Uterus (tissue), 4 donors: ENCODE results near the gene PARD3. TPM values are rescaled to one million over a fixed set of nuclear protein-coding genes. Genes with fewer than 3 reads are reported as not detected.

Source experiments
- DNase-seq, 2 donors: peaks; one replicate each; pipeline ENCODE4 v3.0.0-alpha.2; 2019 to 2020
- H3K27ac ChIP-seq, 2 donors: fragments of 200-600 bp; sonication (generic); 1 replicate in 1 of 2; 2 replicates in 1 of 2; pipeline ENCODE4 v1.5.1; 2016 to 2018
- H3K27me3 ChIP-seq, 2 donors: fragments of 200-600 bp; sonication (generic); one replicate each; pipeline ENCODE4 v1.5.1; 2018 to 2019; ENCODE audit warnings: control low read depth in 1 of 2
- H3K36me3 ChIP-seq, 2 donors: fragments of 200-600 bp; sonication (generic); one replicate each; pipeline ENCODE4 v1.5.1; 2019; ENCODE audit warnings: control low read depth in 1 of 2
- H3K4me1 ChIP-seq, 2 donors: fragments of 200-600 bp; sonication (generic); one replicate each; pipeline ENCODE4 v1.5.1; 2018 to 2019; ENCODE audit warnings: control low read depth in 1 of 2
- H3K4me3 ChIP-seq, 2 donors: fragments of 200-600 bp; sonication (generic); 1 replicate in 1 of 2; 2 replicates in 1 of 2; pipeline ENCODE4 v1.5.1; 2018 to 2019; ENCODE audit warnings: mild to moderate bottlenecking in 1 of 2
- H3K9me3 ChIP-seq, 2 donors: fragments of 200-600 bp; sonication (generic); one replicate each; pipeline ENCODE4 v1.5.1; 2019; ENCODE audit warnings: control low read depth in 1 of 2
- POLR2A ChIP-seq, 2 donors: fragments of 450-650 bp; IDR thresholded peaks; one replicate each; pipeline ENCODE4 v1.6.1; 2016; ENCODE audit warnings: antibody characterized with exemption in 2 of 2, mild to moderate bottlenecking in 1 of 2, moderate library complexity in 1 of 2
- intact Hi-C: fragments of 100-400 bp; cut with DNase I; formaldehyde crosslinking; loops from one replicate; pipeline ENCODE4 v1.15.1; 2023; ENCODE audit warnings: low total_unique reads
- total RNA-seq, 4 donors: library from RNA; depleted of rRNA in 3 of 4; stranded (reverse); fragments of >200 nt in 3 of 4; gene quantifications; one replicate each; pipeline versions ENCODE4 v1.1.0 to v1.2.4, GENCODE V29; 2014 to 2023
- TF ChIP-seq, protein P1 (sequence below), 4 experiments: fragments of 200-600 bp in 2 of 4; fragments of 450-650 bp in 2 of 4; sonication (generic) in 2 of 4; IDR thresholded peaks; one replicate each; pipeline ENCODE4 v1.5.1; 2016 to 2019; ENCODE audit warnings: antibody characterized with exemption in 4 of 4, mild to moderate bottlenecking in 2 of 4, moderate library complexity in 1 of 4
- donor health status: DM: yes; HTN: yes; CAD: no.

Gene PARD3
- total RNA-seq, 4 donors from 2014 or later, result 42.1 to 96.1 (median 51.5) TPM

DNA sequence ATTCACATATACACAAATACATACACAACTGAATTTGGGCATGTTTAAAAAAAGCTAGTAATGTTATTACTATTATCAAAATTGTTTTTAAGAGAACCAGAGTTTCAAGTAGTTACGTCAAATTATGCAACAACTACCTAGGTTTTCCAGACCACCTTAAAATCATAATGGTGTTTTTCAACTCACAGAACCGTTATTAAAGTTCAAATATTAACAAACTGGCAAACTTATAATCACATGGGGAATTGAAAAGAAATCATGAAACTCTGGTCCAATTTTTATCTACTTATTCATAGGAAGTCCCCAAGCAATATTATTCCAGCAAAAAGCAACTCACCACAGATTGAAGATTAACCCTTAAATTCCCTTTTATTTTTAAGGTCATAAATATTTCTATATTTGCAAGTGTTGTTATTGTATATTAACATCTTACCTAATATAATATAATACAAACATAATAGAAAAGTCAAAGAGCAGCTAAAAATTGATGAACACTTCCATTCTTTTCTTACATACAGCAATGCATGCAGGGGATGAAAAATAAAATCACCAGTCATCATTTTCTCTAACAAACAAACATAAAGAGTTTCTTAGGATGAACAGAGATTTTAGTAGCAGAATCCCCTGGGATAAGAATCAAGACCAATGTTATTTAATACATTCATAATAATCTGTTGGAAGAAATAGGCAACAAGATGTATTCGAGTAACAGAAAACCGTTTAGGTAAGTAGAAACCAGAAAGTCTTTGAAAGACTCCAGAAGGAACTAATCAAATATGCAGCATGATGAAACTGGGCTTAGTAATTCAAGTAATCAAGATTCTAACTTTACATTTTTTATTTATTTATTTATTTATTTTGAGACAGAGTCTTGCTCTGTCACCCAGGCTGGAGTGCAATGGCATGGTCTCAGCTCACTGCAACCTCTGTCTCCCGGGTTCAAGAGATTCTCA lies 391.1 kb downstream of the PARD3 start:
- H3K4me1 ChIP-seq, result no peaks in the 10 kb centered on the region
- intact Hi-C loops, result no loop called here
- H3K36me3 ChIP-seq, result no peaks in the 10 kb centered on the region
- TF ChIP-seq, protein P1, sequence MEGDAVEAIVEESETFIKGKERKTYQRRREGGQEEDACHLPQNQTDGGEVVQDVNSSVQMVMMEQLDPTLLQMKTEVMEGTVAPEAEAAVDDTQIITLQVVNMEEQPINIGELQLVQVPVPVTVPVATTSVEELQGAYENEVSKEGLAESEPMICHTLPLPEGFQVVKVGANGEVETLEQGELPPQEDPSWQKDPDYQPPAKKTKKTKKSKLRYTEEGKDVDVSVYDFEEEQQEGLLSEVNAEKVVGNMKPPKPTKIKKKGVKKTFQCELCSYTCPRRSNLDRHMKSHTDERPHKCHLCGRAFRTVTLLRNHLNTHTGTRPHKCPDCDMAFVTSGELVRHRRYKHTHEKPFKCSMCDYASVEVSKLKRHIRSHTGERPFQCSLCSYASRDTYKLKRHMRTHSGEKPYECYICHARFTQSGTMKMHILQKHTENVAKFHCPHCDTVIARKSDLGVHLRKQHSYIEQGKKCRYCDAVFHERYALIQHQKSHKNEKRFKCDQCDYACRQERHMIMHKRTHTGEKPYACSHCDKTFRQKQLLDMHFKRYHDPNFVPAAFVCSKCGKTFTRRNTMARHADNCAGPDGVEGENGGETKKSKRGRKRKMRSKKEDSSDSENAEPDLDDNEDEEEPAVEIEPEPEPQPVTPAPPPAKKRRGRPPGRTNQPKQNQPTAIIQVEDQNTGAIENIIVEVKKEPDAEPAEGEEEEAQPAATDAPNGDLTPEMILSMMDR (IDR thresholded peaks at IDR 0.05), result no peak
- no peak for TF ChIP-seq POLR2A (IDR thresholded peaks at IDR 0.05)
- H3K27ac ChIP-seq, result no peak overlapping the region
- no peaks in the 10 kb centered on the region for H3K9me3 ChIP-seq
- no peak overlapping the region for H3K4me3 ChIP-seq
- DNase-seq, result no peak
- no peaks in the 10 kb centered on the region for H3K27me3 ChIP-seq

DNA sequence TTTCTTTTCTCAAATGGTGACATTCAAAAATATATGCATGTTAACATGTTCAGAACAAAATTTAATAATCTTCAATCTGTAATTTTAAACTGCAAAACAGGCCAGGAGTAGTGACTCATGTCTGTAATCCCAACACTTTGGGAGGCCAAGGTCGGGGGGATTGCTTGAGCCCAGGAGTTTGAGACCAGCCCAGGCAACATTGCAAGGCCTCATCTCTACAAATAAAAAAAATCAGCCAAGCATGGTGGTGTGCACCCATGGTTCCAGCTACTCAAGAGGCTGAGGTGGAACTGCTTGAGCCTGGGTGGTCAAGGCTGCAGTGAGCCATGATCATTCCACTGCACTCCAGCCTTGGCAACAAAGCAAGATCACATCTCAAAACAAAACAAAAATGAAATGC lies 394.3 kb downstream of the PARD3 start:
- no peak for TF ChIP-seq POLR2A (IDR thresholded peaks at IDR 0.05)
- TF ChIP-seq, protein P1 (IDR thresholded peaks at IDR 0.05), result no peak
- intact Hi-C loops, result no loop called here
- no peak for DNase-seq

DNA sequence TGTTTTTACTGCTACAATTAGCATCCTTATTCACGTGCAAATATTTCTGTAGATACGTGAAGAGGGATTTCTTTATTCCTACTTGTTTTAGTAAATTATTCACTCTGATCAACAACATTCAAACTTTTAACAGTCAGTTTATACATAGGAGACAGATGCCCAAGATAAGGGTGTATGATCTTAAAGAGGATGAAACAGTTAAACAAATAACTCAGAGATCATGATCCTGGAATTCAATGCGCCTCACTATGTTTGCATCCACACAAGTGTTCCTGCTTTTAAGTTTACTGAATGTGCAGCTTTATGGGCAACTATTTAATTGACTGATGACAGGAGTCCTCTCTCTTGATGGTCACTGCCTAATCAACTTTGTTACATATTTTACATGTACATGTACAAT lies 394.8 kb downstream of the PARD3 start:
- H3K27ac ChIP-seq, result no peak overlapping the region
- no peak for DNase-seq
- TF ChIP-seq, protein P1 (IDR thresholded peaks at IDR 0.05), result no peak
- TF ChIP-seq POLR2A (IDR thresholded peaks at IDR 0.05), result no peak
- H3K9me3 ChIP-seq, result no peaks in the 10 kb centered on the region
- intact Hi-C loops, result no loop called here
- no peaks in the 10 kb centered on the region for H3K36me3 ChIP-seq
- H3K4me3 ChIP-seq, result no peak overlapping the region
- no peaks in the 10 kb centered on the region for H3K4me1 ChIP-seq
- H3K27me3 ChIP-seq, result no peaks in the 10 kb centered on the region

More for the DNA sequence above, 394.3 kb downstream of the PARD3 start:
- Histone ChIP-seq H3K36me3 (no peaks in the 10 kb centered on the region), H3K9me3 (no peaks in the 10 kb centered on the region), H3K27ac (no peak overlapping the region), H3K4me3 (no peak overlapping the region), H3K4me1 (no peaks in the 10 kb centered on the region), H3K27me3 (no peaks in the 10 kb centered on the region)

DNA sequence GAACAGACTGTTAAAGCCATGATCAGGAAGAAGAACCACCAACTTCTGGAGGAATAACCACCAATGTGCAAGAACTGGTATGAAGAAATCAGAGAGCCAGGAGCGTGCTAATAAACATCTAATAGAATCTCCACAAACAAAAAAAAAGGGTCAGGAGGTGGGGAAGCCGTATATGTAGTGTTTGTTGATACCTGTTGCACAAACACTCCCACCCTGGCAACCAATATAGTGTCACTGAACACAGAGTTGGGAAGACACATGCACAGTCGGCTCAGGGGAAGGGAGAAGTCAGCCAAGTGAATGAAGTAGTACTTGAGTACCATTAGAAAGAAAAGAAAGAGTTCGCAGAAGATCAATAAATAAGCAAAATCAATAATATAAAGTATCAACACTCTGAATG lies 400.1 kb downstream of the PARD3 start:
- intact Hi-C loops, result no loop called here
- DNase-seq, result no peak
- Histone ChIP-seq H3K4me1 (no peaks in the 10 kb centered on the region), H3K9me3 (no peaks in the 10 kb centered on the region), H3K36me3 (no peaks in the 10 kb centered on the region), H3K4me3 (no peak overlapping the region), H3K27ac (no peak overlapping the region), H3K27me3 (no peaks in the 10 kb centered on the region)
- TF ChIP-seq POLR2A (IDR thresholded peaks at IDR 0.05), result no peak
- TF ChIP-seq, protein P1 (IDR thresholded peaks at IDR 0.05), result no peak
